Endodermal cell (in vitro differentiated cells): ENCODE data around the gene KIF21B. TPM values are rescaled to one million over a fixed set of nuclear protein-coding genes. Genes with fewer than 3 reads are reported as not detected.

Source experiments
- DNase-seq: peaks from one replicate; pipeline ENCODE4 v3.0.0-alpha.2; 2017
- H3K27ac ChIP-seq: 2 replicates; pipeline ENCODE4 v1.5.1; 2013; ENCODE audit warnings: mild to moderate bottlenecking, low read depth, low read length, moderate library complexity
- H3K27me3 ChIP-seq: 2 replicates; pipeline ENCODE4 v1.6.1; 2013; ENCODE audit warnings: mild to moderate bottlenecking, low read length, moderate library complexity; ENCODE audit not compliant: insufficient read depth, control insufficient read depth, poor library complexity, severe bottlenecking
- H3K36me3 ChIP-seq: 2 replicates; pipeline ENCODE4 v1.7.0; 2013; ENCODE audit warnings: mild to moderate bottlenecking, low read length, moderate library complexity; ENCODE audit not compliant: control insufficient read depth, insufficient read depth
- H3K4me1 ChIP-seq: one replicate; pipeline ENCODE4 v1.7.0; 2013; ENCODE audit warnings: low read length; ENCODE audit not compliant: control insufficient read depth, insufficient read depth
- H3K4me3 ChIP-seq: 2 replicates; pipeline ENCODE4 v1.5.1; 2013; ENCODE audit warnings: mild to moderate bottlenecking, low read length, moderate library complexity
- H3K9ac ChIP-seq: 2 replicates; pipeline ENCODE4 v1.6.1; 2013; ENCODE audit warnings: mild to moderate bottlenecking, low read length, moderate library complexity; ENCODE audit not compliant: poor library complexity, severe bottlenecking; ENCODE audit errors: extremely low read depth
- H3K9me3 ChIP-seq: 2 replicates; pipeline ENCODE4 v1.6.1; 2013; ENCODE audit warnings: mild to moderate bottlenecking, low read length, moderate library complexity; ENCODE audit not compliant: control insufficient read depth
- H3K27ac Mint-ChIP-seq: 2 replicates; pipeline ENCODE4 v1.8.0; 2020; ENCODE audit warnings: mixed read lengths
- H3K27me3 Mint-ChIP-seq: 2 replicates; pipeline ENCODE4 v1.8.0; 2021; ENCODE audit warnings: mild to moderate bottlenecking, mixed read lengths; ENCODE audit not compliant: insufficient read depth
- H3K36me3 Mint-ChIP-seq: 2 replicates; pipeline ENCODE4 v1.8.0; 2020; ENCODE audit warnings: low read depth, mixed read lengths
- H3K4me1 Mint-ChIP-seq: 2 replicates; pipeline ENCODE4 v1.8.0; 2020; ENCODE audit warnings: mixed read lengths
- H3K4me3 Mint-ChIP-seq: 2 replicates; pipeline ENCODE4 v1.8.0; 2020; ENCODE audit warnings: mild to moderate bottlenecking, moderate library complexity, mixed read lengths
- H3K9me3 Mint-ChIP-seq: 2 replicates; pipeline ENCODE4 v1.8.0; 2020; ENCODE audit warnings: mild to moderate bottlenecking, mixed read lengths
- WGBS, 2 experiments: methylation state at CpG; one replicate each; pipeline versions ENCODE4 v1.1.5 to v1.1.7; 2013; ENCODE audit warnings: missing lambda C conversion rate in 2 of 2, mixed read lengths in 1 of 2; ENCODE audit not compliant: insufficient coverage in 1 of 2, insufficient read length in 1 of 2; 5-methylcytosine and 5-hydroxymethylcytosine counted together
- total RNA-seq, 2 donors: library from RNA; stranded (reverse); fragmentation: NEBNext Ultra II Directional in 1 of 2; extraction: Animal tissue kit (Norgen Biotek cat#: 25700) in 1 of 2; gene quantifications; 2 replicates in 1 of 2; 3 replicates in 1 of 2; pipeline ENCODE4 v1.2.1, GENCODE V29; 2021
- TF ChIP-seq, protein P1 (sequence below): fragments of 200-600 bp; sonication (generic); conservative IDR thresholded peaks from 2 replicates; pipeline ENCODE4 v1.5.0; 2021; ENCODE audit warnings: antibody characterized with exemption, mild to moderate bottlenecking

The KIF21B gene
- total RNA-seq, 2 donors from 2014 or later: 8.8 to 14.7 TPM

DNA sequence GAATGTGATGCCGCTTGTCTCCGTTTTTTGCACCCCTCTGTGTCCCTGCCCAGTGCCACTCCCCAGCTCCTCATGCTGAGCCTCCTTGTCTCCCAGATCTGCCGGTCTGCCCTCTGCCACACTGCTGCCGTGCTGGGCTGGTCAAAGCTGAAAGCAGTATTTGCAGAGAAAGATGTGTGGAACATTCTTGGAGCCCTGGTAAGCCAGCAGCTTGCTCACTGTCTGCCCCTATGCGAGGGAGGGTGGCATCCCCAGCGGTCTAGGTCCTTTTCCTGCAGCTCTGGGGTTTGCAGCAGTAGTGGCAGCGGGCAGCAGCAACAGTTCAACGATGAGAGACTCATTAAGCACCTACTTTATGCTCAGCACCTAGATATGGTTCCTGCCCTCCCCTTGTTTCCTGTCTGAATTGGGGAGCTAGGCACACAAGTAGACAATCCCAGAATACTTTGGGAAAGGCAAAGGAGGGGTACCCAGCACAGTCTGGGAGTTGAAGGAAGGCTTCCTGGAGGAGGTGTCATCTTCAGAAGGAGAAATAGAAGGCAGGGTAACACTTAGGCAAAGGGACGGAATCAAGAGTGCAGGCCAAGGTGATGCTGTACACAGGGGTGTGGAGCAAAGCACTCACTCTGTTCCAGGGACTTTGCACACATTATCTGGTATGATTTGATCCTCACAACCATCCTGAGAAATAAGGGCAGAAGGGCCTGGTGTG lies 63.1 kb downstream of the KIF21B start:
- Mint-ChIP-seq H3K9me3 (no peaks in the 10 kb centered on the region), H3K36me3 (no peaks in the 10 kb centered on the region), H3K4me1 (peaks cover 6% of the 10 kb centered on the region), H3K27ac (no peak overlapping the region), H3K27me3 (no peaks in the 10 kb centered on the region), H3K4me3 (no peak overlapping the region)
- peak; percentile 18 for DNase-seq
- H3K4me1 ChIP-seq: no peaks in the 10 kb centered on the region
- TF ChIP-seq, protein P1, sequence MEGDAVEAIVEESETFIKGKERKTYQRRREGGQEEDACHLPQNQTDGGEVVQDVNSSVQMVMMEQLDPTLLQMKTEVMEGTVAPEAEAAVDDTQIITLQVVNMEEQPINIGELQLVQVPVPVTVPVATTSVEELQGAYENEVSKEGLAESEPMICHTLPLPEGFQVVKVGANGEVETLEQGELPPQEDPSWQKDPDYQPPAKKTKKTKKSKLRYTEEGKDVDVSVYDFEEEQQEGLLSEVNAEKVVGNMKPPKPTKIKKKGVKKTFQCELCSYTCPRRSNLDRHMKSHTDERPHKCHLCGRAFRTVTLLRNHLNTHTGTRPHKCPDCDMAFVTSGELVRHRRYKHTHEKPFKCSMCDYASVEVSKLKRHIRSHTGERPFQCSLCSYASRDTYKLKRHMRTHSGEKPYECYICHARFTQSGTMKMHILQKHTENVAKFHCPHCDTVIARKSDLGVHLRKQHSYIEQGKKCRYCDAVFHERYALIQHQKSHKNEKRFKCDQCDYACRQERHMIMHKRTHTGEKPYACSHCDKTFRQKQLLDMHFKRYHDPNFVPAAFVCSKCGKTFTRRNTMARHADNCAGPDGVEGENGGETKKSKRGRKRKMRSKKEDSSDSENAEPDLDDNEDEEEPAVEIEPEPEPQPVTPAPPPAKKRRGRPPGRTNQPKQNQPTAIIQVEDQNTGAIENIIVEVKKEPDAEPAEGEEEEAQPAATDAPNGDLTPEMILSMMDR: no peak
- H3K9me3 ChIP-seq: no peaks in the 10 kb centered on the region
- 78 to 81% methylated on average over 9 of the region's 9 CpGs for WGBS, 2 experiments
- H3K9ac ChIP-seq: no peak overlapping the region
- H3K36me3 ChIP-seq: no peaks in the 10 kb centered on the region
- H3K27me3 ChIP-seq: no peaks in the 10 kb centered on the region
- no peak overlapping the region for H3K27ac ChIP-seq
- H3K4me3 ChIP-seq: no peak overlapping the region

DNA sequence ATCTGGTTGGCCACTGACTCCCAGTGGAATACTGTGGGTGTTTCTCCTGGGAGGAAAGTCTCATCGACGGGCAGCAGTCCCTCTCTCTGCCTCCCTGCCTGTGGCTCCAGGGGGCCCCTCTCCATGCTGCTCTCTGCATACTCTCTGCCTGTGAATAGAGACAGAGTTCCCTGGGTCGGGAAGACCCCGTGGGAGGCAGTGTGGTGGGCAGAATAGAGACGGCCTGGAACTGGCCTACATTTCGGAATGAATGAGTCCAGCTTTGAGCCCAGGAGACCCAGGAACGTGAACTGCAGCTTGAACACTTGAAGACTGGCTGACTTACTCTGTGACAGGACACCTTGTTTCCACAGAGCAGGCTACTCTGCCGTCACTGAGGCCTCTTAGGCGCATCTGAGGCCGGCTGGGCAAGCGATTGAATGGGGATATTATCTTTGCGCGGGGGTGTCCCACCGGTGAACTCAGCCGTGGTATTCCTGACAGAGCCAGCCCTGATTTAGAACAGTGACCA lies 64.0 kb downstream of the KIF21B start:
- TF ChIP-seq, protein P1: no peak
- 79 to 81% methylated on average over 9 to 15 of the region's 15 CpGs for WGBS, 2 experiments
- no peaks in the 10 kb centered on the region for H3K27me3 ChIP-seq

DNA sequence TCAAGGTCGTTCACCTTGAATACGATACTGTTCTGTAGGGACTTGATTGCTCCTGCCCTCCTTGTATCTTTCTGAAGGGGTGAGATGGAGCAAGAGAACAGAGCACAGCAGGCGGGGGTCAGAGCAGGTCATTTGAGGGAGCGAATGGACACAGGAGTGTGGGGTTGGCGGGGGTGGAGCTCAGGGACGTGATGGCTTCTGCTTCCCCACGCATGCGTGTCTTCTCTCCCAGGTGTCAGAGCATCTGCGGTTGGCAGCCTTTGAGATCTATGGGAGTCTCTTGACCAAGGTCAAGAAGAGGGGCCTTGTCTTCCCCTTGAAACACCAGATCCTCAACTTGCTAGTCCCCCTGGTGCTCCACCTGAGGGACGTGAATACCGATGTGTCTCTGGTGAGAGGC lies 64.9 kb downstream of the KIF21B start:
- H3K4me3 ChIP-seq: no peak overlapping the region
- Mint-ChIP-seq H3K36me3 (no peaks in the 10 kb centered on the region), H3K4me3 (no peak overlapping the region), H3K4me1 (peaks cover 10% of the 10 kb centered on the region), H3K9me3 (no peaks in the 10 kb centered on the region), H3K27ac (no peak overlapping the region), H3K27me3 (no peaks in the 10 kb centered on the region)
- no peak overlapping the region for H3K27ac ChIP-seq
- 91 to 93% methylated on average over 5 to 11 of the region's 11 CpGs for WGBS, 2 experiments
- no peak for DNase-seq
- H3K9me3 ChIP-seq: no peaks in the 10 kb centered on the region
- H3K27me3 ChIP-seq: no peaks in the 10 kb centered on the region
- H3K4me1 ChIP-seq: peaks cover 3% of the 10 kb centered on the region
- TF ChIP-seq, protein P1: no peak
- H3K9ac ChIP-seq: no peak overlapping the region
- H3K36me3 ChIP-seq: no peaks in the 10 kb centered on the region

More for the DNA sequence above, 64.0 kb downstream of the KIF21B start:
- Histone ChIP-seq H3K27ac (no peak overlapping the region), H3K4me3 (no peak overlapping the region), H3K4me1 (no peaks in the 10 kb centered on the region), H3K9me3 (no peaks in the 10 kb centered on the region), H3K36me3 (no peaks in the 10 kb centered on the region), H3K9ac (no peak overlapping the region)
- Mint-ChIP-seq H3K9me3 (no peaks in the 10 kb centered on the region), H3K4me3 (no peak overlapping the region), H3K4me1 (peaks cover 3% of the 10 kb centered on the region), H3K27me3 (no peaks in the 10 kb centered on the region), H3K27ac (no peak overlapping the region), H3K36me3 (no peaks in the 10 kb centered on the region)
- peak; percentile 44 for DNase-seq
